Endothelial cell of hepatic sinusoid (primary cell): Measurements from ENCODE around the gene GFOD1.

Experiments used
- in situ Hi-C: cut with HindIII; loops from 2 replicates; pipeline ENCODE4 v1.10.0; 2017; ENCODE audit warnings: low sequenced_read_pairs

The GFOD1 gene

DNA sequence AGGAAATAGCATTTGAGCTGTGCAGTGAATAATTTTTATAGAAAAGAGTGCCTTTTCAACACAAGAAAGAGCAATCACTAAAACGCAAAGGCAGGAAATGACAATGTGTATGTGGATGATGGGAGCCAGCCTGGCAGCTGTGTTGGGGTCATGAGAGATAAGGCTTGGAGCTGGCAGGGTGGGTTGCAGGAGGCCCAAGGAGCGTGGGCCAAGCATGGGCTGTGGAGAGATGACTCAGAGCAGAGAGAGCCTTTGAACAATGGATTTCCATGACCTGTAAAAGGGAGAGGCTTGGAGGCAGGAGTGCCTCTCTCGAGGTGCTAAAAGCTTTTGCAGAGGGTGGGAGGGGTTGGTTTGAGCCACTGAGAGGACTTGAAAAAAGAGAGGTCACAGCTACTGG lies 152.4 kb downstream of the GFOD1 start:
- in situ Hi-C loops = loop anchor here (5.0 to 25.0 kb wide), 2 partner anchors 83 to 202 kb away; no protein-coding TSS in a partner anchor

DNA sequence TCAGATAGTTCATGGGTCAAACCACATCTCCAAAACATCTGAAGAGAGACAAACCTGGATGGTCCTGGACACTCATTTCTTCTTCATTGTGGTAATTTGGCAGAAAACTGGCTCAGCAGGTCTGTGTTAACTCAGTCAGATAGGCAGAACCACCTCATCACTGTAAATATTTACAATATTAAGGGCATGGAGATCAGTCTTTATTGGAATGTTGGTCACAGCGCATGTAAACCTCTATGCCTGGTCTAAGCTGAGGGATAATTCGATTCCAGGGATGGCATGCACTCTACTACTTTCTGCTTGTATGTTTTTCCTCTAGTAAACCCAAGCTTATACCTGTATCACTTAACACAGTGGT lies 155.1 kb downstream of the GFOD1 start:
- in situ Hi-C loops = loop anchor here (5.0 to 25.0 kb wide), 2 partner anchors 80 to 205 kb away; no protein-coding TSS in a partner anchor

DNA sequence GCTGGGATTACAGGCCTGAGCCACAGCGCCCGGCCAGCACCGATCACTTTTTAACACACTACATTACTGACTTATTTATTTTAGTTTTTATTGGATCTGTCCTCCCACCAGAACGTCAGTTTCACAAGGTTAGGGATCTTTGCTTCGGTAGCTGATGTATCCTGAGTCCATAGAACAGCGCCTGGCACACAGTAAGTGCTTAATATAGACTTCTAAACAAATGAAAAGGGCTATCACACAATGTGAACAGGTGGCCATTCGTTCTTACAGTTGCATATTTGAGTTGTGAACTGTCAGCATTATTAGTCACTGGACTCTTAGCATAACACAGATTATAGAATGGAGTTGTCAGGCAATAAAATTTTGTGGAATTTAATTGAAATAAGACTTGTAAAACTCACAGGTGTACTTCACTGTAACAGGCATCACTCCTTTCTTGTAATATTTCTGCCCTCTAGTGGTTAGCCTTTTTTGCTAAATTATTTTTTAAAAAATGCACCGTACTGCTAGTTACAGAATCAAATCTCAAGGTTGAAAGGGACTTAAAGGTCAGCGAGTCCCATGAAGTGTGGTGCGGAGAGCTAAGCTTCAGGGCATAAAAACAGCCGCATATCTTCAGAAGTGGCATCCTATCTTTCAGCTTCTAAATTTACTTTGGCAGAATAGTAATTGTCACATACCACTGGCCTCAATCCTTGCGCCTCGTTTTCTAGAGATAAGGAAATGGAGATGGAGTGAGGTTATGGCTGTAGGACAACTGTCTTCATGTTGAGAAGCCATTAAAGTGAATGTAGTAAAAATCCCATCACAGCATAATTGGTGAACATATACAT lies 155.7 kb downstream of the GFOD1 start:
- in situ Hi-C loops = loop anchor here (5.0 to 25.0 kb wide), 2 partner anchors 79 to 206 kb away; no protein-coding TSS in a partner anchor

DNA sequence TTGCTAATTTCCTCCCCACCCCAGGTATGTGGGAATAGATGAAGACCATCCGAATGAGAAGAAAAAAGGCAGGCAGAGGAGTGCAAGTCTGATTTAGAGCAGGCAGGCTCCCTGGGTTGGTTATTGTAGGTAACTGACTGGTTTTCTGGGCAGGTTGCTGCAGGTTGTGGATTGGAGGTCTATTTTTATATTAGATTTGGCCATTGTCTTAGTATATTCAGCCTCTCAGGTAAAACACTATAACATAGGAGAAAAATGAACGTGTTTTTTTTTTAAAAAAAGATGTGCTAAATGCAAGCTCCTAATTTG lies 158.6 kb downstream of the GFOD1 start:
- in situ Hi-C loops = loop anchor here (25.0 kb wide), 1 partner anchor 208 kb away; no protein-coding TSS in a partner anchor

DNA sequence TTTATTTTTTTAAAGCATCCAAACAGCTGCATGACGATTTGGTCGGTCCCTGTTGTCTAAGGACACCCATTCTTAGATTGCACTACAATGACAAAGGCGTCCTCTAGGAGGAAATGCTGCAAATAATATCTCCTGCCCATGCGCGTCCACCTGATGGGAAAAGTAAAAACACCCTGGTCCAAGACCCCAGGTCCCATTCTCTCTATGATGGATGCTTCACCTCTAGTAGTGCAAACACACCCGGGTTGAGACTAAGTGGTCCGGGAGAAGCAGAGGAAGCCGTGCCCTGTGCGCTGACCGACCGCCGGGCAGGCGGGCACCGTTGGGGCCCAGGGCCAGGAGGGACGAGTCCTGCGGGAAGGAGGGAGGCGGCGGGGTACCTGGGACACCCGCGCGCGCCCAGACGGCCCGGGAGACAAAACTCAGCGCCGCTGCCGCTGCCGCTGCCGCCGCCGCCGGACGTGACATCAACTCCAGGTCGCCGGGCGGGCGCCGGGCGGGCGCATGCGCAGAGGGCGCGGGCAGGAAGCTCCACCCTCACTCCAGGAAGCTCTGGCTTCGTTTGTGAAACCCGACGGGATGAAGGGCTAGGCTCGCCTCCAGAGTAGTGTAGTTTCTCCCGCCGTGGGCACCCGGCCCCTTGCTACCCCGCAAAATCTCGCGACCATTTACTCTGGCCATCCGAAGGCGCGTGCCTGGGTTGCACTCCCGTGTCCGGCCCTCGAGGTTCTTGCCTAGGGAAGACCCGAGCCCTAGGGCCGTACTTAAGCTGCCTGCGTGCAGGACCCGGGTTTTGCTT lies 159.1 kb downstream of the GFOD1 start, which contains the start of gene TBC1D7:
Gene TBC1D7 (minus strand): TSS at position 462 of the 799 bp plus-strand sequence. CDS start 1,639 bp downstream, outside the sequence.
- in situ Hi-C loops = loop anchor here (25.0 kb wide), 1 partner anchor 209 kb away; no protein-coding TSS in a partner anchor

- in situ Hi-C loops = loop anchor here (25.0 kb wide), 1 partner anchor 210 kb away; no protein-coding TSS in a partner anchor
These were observed 159.7 kb downstream of the GFOD1 start for GRCh38 chr6:13327691-13328075.

DNA sequence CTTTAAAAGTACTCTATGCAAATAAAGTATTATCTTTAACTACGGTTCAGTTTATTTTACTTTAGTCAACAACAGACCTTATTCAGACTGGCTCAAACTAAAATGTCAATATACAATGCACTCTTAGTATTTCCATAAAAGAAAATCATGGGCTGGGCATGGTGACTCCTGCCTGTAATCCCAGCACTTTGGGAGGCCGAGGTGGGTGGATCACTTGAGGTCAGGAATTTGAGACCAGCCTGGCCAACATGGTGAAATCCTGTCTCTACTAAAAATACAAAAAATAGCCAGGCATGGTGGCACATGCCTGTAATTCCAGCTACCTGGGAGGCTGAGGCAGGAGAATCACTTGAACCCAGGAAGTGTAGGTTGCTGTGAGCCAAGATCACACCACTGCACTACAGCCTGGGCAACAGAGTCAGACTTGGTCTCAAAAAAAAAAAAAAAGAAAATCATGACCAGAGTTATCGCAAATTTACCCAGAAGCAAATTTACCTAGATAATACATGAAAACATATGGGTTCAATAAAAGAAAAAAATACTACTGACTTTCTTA lies 161.3 kb downstream of the GFOD1 start:
- in situ Hi-C loops = loop anchor here (25.0 kb wide), 1 partner anchor 211 kb away; no protein-coding TSS in a partner anchor

DNA sequence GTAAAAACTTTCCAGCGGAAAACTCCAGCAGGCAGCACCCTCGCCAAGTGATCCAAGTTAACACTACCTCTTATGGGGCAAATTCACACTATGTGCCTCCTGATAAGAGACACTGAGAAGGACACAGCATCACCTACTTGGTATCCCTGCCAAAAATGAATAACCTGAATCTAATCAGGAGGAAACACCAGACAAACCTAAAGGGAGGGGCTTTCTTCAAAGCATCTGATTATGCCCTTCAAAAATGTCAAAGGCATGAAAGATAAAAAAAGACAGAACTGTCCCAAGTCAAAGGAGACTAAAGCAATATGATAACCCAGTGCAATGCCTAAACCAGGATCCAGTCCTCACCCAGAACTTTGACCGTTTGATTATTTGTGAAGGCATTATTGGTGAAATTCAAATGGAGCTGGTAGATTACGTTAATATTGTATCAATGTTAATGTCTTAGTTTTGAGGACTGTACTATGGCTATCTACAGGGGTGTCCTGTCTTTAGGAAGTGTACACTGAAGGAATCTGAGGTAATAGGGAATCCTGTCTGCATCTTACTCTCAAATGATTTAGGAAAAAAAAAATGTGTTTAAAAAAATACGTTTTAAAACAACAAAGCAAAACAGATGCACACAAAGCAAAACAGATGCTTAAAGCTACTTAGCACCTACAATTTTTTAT lies 167.4 kb downstream of the GFOD1 start:
- in situ Hi-C loops = no loop called here

DNA sequence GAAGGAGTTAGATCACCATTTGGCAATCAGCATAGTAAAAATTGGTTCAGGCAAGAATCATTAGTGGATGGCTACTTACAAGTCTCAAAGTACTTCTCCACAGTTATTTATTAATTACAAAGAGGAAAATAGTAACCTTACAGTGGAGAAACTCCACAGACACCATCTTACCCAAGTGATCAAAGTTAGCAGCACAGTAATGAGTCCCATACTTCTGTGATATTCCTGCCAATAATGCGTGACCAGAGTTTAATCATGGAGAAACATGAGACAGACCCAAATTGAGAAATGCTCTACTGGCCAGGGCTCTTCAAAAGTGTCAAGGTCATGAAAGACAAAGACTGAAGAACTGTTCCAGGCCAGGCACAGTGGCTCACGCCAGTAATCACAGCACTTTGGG lies 168.6 kb downstream of the GFOD1 start:
- in situ Hi-C loops = no loop called here

- in situ Hi-C loops = no loop called here
These were observed 171.5 kb downstream of the GFOD1 start for GRCh38 chr6:13315896-13316295.

- in situ Hi-C loops = no loop called here
These were observed 172.6 kb downstream of the GFOD1 start for GRCh38 chr6:13314806-13315205.

- in situ Hi-C loops = no loop called here
These were observed 176.2 kb downstream of the GFOD1 start for GRCh38 chr6:13311155-13311554.

- in situ Hi-C loops = no loop called here
These were observed 179.1 kb downstream of the GFOD1 start for GRCh38 chr6:13308332-13308731.
